Uterus (tissue), 2 donors: Measurements from ENCODE around the gene GNGT2.

Experiments used
- POLR2A ChIP-seq, 2 donors: fragments of 450-650 bp; IDR thresholded peaks; one replicate each; pipeline ENCODE4 v1.6.1; 2016; ENCODE audit warnings: antibody characterized with exemption in 2 of 2, mild to moderate bottlenecking in 1 of 2, moderate library complexity in 1 of 2
- TF ChIP-seq, protein P1 (sequence below), 4 experiments: fragments of 200-600 bp in 2 of 4; fragments of 450-650 bp in 2 of 4; sonication (generic) in 2 of 4; IDR thresholded peaks; one replicate each; pipeline ENCODE4 v1.5.1; 2016 to 2019; ENCODE audit warnings: antibody characterized with exemption in 4 of 4, mild to moderate bottlenecking in 2 of 4, moderate library complexity in 1 of 4

DNA sequence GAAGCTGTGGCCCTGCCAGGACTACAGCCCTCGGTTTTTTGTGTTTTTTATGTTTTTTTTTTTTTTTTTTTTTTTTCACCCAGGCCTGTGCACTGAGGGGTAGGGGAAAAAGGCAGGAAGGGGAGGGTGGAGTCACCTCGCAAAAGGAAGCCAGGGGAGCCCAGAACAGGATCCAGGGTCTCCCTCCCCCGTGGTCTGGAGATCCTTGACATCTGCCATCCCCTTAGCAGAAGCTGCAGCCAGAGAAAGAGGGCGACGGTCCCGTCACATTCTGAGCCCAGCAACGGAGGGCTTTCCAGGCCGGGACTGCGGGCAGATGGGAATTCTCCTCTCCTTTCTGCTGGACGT lies 49.3 kb upstream of the GNGT2 start:
- TF ChIP-seq, protein P1, sequence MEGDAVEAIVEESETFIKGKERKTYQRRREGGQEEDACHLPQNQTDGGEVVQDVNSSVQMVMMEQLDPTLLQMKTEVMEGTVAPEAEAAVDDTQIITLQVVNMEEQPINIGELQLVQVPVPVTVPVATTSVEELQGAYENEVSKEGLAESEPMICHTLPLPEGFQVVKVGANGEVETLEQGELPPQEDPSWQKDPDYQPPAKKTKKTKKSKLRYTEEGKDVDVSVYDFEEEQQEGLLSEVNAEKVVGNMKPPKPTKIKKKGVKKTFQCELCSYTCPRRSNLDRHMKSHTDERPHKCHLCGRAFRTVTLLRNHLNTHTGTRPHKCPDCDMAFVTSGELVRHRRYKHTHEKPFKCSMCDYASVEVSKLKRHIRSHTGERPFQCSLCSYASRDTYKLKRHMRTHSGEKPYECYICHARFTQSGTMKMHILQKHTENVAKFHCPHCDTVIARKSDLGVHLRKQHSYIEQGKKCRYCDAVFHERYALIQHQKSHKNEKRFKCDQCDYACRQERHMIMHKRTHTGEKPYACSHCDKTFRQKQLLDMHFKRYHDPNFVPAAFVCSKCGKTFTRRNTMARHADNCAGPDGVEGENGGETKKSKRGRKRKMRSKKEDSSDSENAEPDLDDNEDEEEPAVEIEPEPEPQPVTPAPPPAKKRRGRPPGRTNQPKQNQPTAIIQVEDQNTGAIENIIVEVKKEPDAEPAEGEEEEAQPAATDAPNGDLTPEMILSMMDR (IDR thresholded peaks at IDR 0.05): no peak
- no peak for TF ChIP-seq POLR2A (IDR thresholded peaks at IDR 0.05)
